ENCODE results near the gene CH25H.

DNA sequence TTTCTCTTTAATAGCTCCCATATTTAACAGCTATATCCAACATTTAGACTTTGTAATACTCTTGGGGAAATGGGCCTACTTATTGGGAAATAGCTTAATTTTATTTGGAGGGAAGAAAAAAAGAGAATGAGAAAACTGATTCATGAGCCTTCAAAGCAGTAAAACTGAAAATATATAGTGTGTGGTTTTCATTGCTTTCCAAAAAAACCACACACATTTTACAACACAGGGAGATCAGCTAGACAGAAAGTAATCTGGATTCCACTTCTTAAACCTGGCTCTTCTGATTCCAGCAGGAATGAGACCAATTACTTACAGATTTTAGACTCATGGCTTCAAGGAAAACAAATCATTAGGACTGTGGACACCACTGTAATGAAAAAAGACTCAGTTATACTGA lies 48.7 kb downstream of the CH25H start:
- TF ChIP-seq MAX (IDR thresholded peaks at IDR 0.05): no peak
- TF ChIP-seq CREB1 (IDR thresholded peaks at IDR 0.05; ENCODE audit: low read depth): no peak
- TF ChIP-seq REST (IDR thresholded peaks at IDR 0.05; ENCODE audit: low read depth): no peak
- no peak for TF ChIP-seq TAF1 (IDR thresholded peaks at IDR 0.05; ENCODE audit: low read depth)
- no peak for TF ChIP-seq CEBPB (IDR thresholded peaks at IDR 0.05)
- TF ChIP-seq, protein P1, sequence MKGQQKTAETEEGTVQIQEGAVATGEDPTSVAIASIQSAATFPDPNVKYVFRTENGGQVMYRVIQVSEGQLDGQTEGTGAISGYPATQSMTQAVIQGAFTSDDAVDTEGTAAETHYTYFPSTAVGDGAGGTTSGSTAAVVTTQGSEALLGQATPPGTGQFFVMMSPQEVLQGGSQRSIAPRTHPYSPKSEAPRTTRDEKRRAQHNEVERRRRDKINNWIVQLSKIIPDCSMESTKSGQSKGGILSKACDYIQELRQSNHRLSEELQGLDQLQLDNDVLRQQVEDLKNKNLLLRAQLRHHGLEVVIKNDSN (IDR thresholded peaks at IDR 0.05): no peak
- TF ChIP-seq EP300 (IDR thresholded peaks at IDR 0.05; ENCODE audit: borderline replicate concordance): no peak
- no peak for TF ChIP-seq RAD21 (IDR thresholded peaks at IDR 0.05; ENCODE audit: low read depth)
- no peak for TF ChIP-seq FOXM1 (IDR thresholded peaks at IDR 0.05; ENCODE audit: borderline replicate concordance, low read depth)
